GM18526 (cell line): Measurements from ENCODE around the gene AGXT.

ENCODE experiments used
- POLR2A ChIP-seq: IDR thresholded peaks from 3 replicates; pipeline ENCODE4 v1.6.1; 2011; ENCODE audit not compliant: insufficient read length; ENCODE audit errors: extremely low read depth

The AGXT gene

GRCh38 chr2:240873805-240874714, 5.4 kb downstream of the AGXT start:
- no peak for TF ChIP-seq POLR2A

- TF ChIP-seq POLR2A, result no peak
These were observed 6.1 kb downstream of the AGXT start for GRCh38 chr2:240874715-240875227.

- TF ChIP-seq POLR2A, result no peak
These were observed 6.8 kb downstream of the AGXT start for GRCh38 chr2:240875228-240876034.

GRCh38 chr2:240876035-240876474, 7.4 kb downstream of the AGXT start:
- TF ChIP-seq POLR2A, result no peak

GRCh38 chr2:240876475-240877251, 8.0 kb downstream of the AGXT start:
- TF ChIP-seq POLR2A, result no peak

DNA sequence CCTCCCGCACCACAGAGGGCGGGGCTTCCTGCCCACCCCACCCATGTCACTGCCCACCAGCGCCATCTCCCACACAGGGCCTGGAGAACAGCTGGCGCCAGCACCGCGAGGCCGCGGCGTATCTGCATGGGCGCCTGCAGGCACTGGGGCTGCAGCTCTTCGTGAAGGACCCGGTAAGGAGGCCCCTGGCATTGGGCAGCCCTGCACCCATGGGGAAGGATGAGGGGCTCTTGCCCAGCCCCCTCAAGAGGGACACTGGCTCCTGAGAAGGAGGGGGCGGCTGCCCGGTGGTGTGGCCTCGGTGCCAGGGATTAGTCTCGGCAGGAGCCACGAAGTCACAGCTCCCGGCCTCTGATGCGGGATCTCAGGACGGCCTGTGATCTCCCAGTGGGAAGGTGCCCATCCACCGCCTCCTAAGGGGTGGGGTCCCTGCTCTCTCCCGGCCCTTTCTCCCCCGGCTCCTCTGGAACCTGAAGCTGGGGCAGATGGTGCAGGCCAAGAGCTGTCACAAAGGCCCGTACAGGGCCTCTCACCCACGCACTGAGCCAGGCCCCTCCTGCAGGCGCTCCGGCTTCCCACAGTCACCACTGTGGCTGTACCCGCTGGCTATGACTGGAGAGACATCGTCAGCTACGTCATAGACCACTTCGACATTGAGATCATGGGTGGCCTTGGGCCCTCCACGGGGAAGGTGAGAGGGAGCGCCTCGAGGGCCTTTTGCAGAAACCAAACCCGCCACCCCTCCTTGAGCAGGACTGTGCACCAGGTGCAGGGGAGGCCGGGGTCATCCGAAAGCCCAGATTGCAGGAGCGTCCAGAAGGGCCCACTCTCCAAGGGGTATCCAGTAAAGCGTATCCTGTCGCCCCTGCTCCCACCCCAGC, 9.1 kb downstream of the AGXT start:
- no peak for TF ChIP-seq POLR2A

GRCh38 chr2:240878341-240878936, 9.8 kb downstream of the AGXT start:
- no peak for TF ChIP-seq POLR2A

DNA sequence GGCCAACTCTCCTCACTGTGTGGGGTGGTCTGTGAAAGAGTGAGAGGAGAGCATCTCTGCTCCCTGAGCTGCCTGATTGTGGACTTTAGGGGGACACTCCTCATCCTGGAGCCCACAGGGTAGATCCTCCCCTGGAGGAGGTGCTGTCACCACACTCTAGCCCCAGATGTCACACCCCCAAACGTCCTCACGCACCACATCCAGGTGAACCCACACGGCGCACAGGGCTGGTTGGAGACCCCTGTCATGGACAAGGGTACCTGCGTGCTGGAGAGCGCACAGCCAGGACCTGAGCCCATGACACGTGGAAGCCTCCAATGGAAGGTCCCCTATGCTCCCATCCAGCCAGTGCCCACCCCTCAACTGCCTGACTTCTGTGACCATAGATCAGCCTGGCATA, 10.5 kb downstream of the AGXT start:
- no peak for TF ChIP-seq POLR2A

GRCh38 chr2:240881913-240882312, 13.3 kb downstream of the AGXT start:
- no peak for TF ChIP-seq POLR2A

- TF ChIP-seq POLR2A, result no peak
These were observed 15.6 kb downstream of the AGXT start for GRCh38 chr2:240884221-240884620.

GRCh38 chr2:240884745-240885144, 16.1 kb downstream of the AGXT start:
- no peak for TF ChIP-seq POLR2A

- no peak for TF ChIP-seq POLR2A
These were observed 16.9 kb downstream of the AGXT start for GRCh38 chr2:240885566-240885965.

DNA sequence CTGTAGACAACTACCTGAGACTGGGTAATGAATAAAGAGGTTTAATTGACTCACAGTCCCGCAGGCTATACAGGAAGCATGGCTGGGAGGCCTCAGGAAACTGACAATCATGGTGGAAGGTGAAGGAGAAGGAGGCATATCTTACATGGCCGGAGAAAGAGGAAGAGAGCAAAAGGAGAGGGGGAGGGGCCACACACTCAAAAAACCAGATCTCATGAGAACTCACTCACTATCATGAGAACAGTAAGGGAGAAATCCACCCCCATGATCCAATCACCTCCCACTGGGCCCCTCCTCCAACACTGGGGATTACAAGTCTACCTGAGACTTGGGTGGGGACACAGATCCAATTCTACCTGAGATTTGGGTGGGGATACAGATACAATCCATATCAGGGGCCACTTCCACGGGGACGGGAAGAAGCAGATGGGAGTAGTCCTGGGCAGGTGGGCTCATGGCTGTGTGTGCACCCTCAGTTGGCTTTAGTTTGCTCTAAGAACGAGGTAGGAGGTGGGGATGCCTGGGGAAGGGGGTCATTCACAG, 17.5 kb downstream of the AGXT start:
- TF ChIP-seq POLR2A, result no peak

DNA sequence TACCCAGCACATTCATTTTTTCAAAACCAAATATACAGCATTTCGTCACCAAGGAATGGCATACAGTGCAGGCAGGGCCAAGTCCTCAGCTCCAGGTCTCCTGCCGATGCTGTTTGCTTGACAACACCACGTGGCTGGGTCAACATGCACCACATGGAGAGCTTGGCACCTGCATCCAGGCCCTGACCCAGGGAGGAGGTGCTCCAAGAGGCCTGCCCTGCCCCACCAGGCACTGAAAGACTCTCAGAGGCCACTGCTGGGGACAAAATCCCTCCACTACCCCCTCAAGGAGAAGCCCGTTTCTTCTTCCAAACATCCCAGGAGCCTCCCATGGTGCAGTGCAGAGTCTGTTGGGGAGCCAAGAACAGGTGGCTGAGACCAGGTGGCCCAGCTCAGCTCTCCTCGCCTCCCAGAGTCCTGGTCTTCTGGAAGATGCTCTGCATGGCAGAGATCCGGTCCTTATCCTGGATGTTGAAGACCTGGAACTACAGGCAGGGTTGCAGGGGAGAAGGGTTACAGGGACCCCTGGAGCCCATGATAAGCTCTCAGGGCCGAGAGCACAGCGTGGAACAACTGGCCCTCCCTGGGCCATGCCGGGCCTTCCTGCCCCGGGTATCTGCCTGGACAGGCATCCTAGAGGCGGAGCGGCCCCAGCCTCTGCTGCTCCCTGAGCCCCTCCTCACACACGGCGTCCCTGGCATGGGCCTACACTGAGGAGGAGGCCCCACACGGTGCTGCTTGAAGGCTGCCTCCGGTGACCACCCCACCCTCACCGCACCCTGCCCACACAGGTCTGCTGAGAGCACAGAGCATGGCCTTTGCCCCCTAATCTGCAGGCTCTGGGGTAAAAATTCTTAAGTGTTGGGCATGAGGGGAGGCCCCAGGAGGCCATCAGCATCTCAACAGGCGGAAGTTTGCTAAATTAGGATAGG, 18.3 kb downstream of the AGXT start:
- TF ChIP-seq POLR2A, result no peak
